ENCODE results near the gene RIT2. TPM values are rescaled to one million over a fixed set of nuclear protein-coding genes. Genes with fewer than 3 reads are reported as not detected.

Gene RIT2
- not detected for total RNA-seq
- polyA plus RNA-seq = not detected

DNA sequence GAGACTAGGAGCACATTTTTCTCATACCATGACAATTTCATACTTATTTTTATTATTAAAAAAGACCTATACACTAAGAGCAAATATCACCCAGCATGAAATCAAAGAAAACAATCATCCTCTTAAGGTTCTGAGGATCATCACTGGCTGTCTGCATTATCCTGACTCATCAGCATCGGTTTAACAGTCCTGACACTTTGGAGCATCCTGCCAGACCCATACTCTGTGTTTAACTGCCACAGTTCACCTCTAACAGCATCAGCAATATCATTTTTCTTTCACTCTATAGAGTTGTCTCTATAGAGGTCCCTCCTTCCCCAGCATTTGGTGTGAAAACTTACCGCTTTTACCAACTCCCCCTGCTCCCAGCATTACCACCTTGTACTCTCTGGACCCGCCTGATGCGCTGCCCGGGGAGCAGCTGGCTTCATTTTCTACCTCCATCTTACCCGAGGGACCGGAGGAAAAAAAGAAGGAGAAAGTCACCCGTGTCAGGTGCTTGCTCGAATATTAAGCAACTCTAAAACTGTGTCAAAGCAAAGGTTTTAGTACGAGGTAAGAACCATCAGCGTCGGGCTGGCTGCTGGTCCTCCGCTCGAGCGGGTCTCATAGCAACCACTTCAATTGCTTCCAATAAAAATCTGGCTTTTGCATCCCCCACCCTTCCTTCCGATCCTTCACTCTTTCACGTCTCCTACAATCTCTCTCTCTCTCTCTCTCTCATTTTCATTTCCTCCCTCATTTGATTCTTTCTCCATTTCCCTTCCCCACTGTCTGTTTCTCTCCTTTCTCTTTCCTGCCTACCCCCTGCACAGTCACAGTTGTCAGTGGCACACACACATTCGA, at the start of gene RIT2:
RIT2 (minus strand) TSS at position 610 of the 846 bp plus-strand sequence.
- ATAC-seq (ENCODE audit: low read depth in 2 of 2) (no peak), DNase-seq (no peak)
- no peaks in the 10 kb centered on the region for H3K27me3 ChIP-seq (ENCODE audit: control insufficient read depth, insufficient read depth, low read length)
- H3K27ac ChIP-seq (ENCODE audit: insufficient read depth, low read length, poor library complexity, severe bottlenecking) = no peak within 1 kb of the TSS
- no peak within 1 kb of the TSS for H3K4me3 ChIP-seq (ENCODE audit: low read depth, low read length)
- H3K9me3 ChIP-seq (ENCODE audit: control insufficient read depth in 2 of 2, low read length in 2 of 2) = no peaks in the 10 kb centered on the region
- no peaks in the 10 kb centered on the region for H3K36me3 ChIP-seq (ENCODE audit: control insufficient read depth, insufficient read depth, low read length)
- peaks cover 0 to 17% (median 3%) of the 10 kb centered on the region in 7 donors for H3K9me3 Mint-ChIP-seq
- H3K4me3 Mint-ChIP-seq = no peak within 1 kb of the TSS
- no peak within 1 kb of the TSS for H3K27ac Mint-ChIP-seq
- no peaks in the 10 kb centered on the region for H3K27me3 Mint-ChIP-seq
- no peaks in the 10 kb centered on the region for H3K36me3 Mint-ChIP-seq
- no peaks in the 10 kb centered on the region for H3K4me1 ChIP-seq (ENCODE audit: control insufficient read depth, insufficient read depth, low read length, poor library complexity, severe bottlenecking)
- H3K4me1 Mint-ChIP-seq = no peaks in the 10 kb centered on the region

DNA sequence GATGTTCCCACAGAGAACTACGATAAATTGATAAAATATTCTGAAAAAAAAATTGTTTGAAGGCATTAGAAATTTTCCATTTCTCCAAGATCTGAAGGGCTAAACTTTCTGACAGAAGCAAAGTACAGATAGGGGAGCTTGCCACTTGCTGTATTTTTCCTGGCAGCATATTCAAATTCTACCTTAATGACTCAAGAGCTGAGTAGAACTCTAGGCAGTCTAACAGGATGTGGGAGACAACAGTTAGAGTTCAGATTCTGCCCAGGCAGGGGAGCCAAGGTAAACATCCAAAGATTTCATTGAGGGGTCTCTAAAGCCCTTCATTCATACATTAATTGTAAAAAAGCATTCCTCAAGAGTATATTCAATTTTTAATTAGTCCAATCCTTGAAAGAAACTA, 46.0 kb upstream of the RIT2 start:
- no peak for DNase-seq
- H3K27me3 ChIP-seq (ENCODE audit: control insufficient read depth, insufficient read depth, low read length) = no peaks in the 10 kb centered on the region
- H3K36me3 Mint-ChIP-seq = no peaks in the 10 kb centered on the region
- H3K9me3 Mint-ChIP-seq = peaks cover 0 to 22% (median 7%) of the 10 kb centered on the region in 7 donors
- no peak for ATAC-seq (ENCODE audit: low read depth in 2 of 2)
- peaks cover 4% of the 10 kb centered on the region for H3K27me3 Mint-ChIP-seq
- no peak overlapping the region for H3K27ac ChIP-seq (ENCODE audit: insufficient read depth, low read length, poor library complexity, severe bottlenecking)
- no peaks in the 10 kb centered on the region for H3K4me1 ChIP-seq (ENCODE audit: control insufficient read depth, insufficient read depth, low read length, poor library complexity, severe bottlenecking)
- no peaks in the 10 kb centered on the region for H3K36me3 ChIP-seq (ENCODE audit: control insufficient read depth, insufficient read depth, low read length)
- peaks cover 0 to 6% of the 10 kb centered on the region in 2 experiments for H3K9me3 ChIP-seq (ENCODE audit: control insufficient read depth in 2 of 2, low read length in 2 of 2)
- H3K4me3 Mint-ChIP-seq = no peak overlapping the region
- H3K4me3 ChIP-seq (ENCODE audit: low read depth, low read length) = no peak overlapping the region
- no peak overlapping the region for H3K27ac Mint-ChIP-seq
- H3K4me1 Mint-ChIP-seq = no peaks in the 10 kb centered on the region

DNA sequence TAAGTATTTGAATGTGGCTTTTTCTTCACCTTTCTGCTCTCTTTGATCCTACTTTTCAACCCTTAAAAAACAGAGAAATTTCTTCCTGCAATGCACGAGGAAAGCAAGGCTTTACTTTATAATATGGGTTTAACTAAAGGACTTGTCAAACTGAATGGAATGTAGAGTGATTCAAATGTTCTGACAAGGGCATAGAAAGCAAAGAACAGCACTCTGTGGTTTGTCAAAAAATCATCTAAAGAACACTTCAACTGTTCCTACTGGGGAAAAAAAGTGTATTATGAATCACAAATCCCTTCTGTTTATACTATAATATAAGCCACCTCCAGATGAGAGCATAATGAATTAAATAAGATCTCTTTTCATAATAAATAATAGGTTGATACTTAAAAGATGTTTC, 45.0 kb upstream of the RIT2 start:
- H3K36me3 ChIP-seq (ENCODE audit: control insufficient read depth, insufficient read depth, low read length) = no peaks in the 10 kb centered on the region
- no peaks in the 10 kb centered on the region for H3K4me1 Mint-ChIP-seq
- no peaks in the 10 kb centered on the region for H3K27me3 ChIP-seq (ENCODE audit: control insufficient read depth, insufficient read depth, low read length)
- peaks cover 0 to 6% of the 10 kb centered on the region in 2 experiments for H3K9me3 ChIP-seq (ENCODE audit: control insufficient read depth in 2 of 2, low read length in 2 of 2)
- peaks cover 0 to 13% (median 4%) of the 10 kb centered on the region in 7 donors for H3K9me3 Mint-ChIP-seq
- H3K4me3 ChIP-seq (ENCODE audit: low read depth, low read length) = no peak overlapping the region
- no peak overlapping the region for H3K4me3 Mint-ChIP-seq
- no peak overlapping the region for H3K27ac ChIP-seq (ENCODE audit: insufficient read depth, low read length, poor library complexity, severe bottlenecking)
- DNase-seq = no peak
- no peaks in the 10 kb centered on the region for H3K36me3 Mint-ChIP-seq
- H3K4me1 ChIP-seq (ENCODE audit: control insufficient read depth, insufficient read depth, low read length, poor library complexity, severe bottlenecking) = no peaks in the 10 kb centered on the region
- no peak overlapping the region for H3K27ac Mint-ChIP-seq
- ATAC-seq (ENCODE audit: low read depth in 2 of 2) = no peak
- peaks cover 4% of the 10 kb centered on the region for H3K27me3 Mint-ChIP-seq

DNA sequence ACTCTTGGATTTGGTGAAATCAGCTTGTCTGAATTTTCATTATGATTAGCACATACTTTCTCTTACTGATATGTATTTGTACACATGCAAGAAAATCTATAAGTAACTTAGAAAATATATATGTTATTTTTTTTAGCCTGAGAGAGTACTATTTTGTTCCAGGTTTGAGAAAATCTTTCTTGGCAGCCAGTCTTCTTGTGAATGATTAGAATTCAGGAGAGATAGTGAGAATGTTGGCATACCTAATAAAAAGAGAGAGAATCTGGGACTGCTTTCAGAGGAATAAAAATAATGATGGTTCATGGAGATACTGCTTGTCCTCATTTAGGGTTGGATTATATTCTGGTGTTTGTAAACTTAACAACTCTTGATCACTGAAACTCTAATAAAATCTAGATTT, 44.4 kb upstream of the RIT2 start:
- peaks cover 0 to 6% of the 10 kb centered on the region in 2 experiments for H3K9me3 ChIP-seq (ENCODE audit: control insufficient read depth in 2 of 2, low read length in 2 of 2)
- no peaks in the 10 kb centered on the region for H3K4me1 ChIP-seq (ENCODE audit: control insufficient read depth, insufficient read depth, low read length, poor library complexity, severe bottlenecking)
- ATAC-seq (ENCODE audit: low read depth in 2 of 2) (no peak), DNase-seq (no peak)
- no peaks in the 10 kb centered on the region for H3K36me3 ChIP-seq (ENCODE audit: control insufficient read depth, insufficient read depth, low read length)
- no peak overlapping the region for H3K4me3 Mint-ChIP-seq
- peaks cover 0 to 16% (median 4%) of the 10 kb centered on the region in 7 donors for H3K9me3 Mint-ChIP-seq
- H3K4me1 Mint-ChIP-seq = no peaks in the 10 kb centered on the region
- H3K4me3 ChIP-seq (ENCODE audit: low read depth, low read length) = no peak overlapping the region
- no peaks in the 10 kb centered on the region for H3K36me3 Mint-ChIP-seq
- H3K27ac Mint-ChIP-seq = no peak overlapping the region
- peaks cover 4% of the 10 kb centered on the region for H3K27me3 Mint-ChIP-seq
- H3K27me3 ChIP-seq (ENCODE audit: control insufficient read depth, insufficient read depth, low read length) = no peaks in the 10 kb centered on the region
- H3K27ac ChIP-seq (ENCODE audit: insufficient read depth, low read length, poor library complexity, severe bottlenecking) = no peak overlapping the region

DNA sequence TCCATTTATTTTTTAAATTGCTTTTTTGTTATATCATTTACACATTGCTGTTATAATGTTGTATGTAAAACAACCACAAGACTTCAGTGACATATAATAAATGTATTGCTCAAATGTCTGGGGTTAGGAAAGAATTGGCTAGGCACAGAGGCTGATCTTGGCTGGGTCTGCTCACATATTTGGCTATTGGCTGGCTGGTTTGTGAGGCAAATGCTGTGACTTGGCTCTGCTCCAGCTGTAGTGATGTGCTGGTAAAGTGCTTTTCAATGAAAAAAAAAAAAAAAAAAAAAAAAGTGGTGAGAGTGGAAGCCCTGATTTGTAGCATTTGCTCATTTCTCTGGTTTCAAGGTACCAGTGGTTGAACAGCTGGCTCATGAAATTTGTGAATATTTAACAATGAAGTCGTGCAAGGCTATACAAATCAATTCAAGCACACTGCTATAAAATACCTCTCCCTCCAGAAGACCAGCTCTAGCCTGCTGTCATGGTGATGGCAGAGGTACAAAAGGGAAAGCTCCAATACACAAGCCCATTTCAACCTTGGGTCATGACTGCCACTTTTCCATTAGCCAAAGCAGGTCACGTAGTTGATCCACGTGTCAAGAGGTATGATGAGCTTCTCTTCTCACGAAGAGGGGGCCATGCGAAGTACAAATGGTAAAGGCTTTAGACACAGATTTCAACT, 43.7 kb upstream of the RIT2 start:
- H3K27ac ChIP-seq (ENCODE audit: insufficient read depth, low read length, poor library complexity, severe bottlenecking) = no peak overlapping the region
- no peak overlapping the region for H3K4me3 Mint-ChIP-seq
- ATAC-seq (ENCODE audit: low read depth in 2 of 2) (no peak), DNase-seq (no peak)
- H3K9me3 ChIP-seq (ENCODE audit: control insufficient read depth in 2 of 2, low read length in 2 of 2) = peaks cover 0 to 6% of the 10 kb centered on the region in 2 experiments
- peaks cover 4% of the 10 kb centered on the region for H3K27me3 Mint-ChIP-seq
- H3K36me3 Mint-ChIP-seq = no peaks in the 10 kb centered on the region
- H3K36me3 ChIP-seq (ENCODE audit: control insufficient read depth, insufficient read depth, low read length) = no peaks in the 10 kb centered on the region
- peaks cover 0 to 16% (median 4%) of the 10 kb centered on the region in 7 donors for H3K9me3 Mint-ChIP-seq
- H3K4me1 Mint-ChIP-seq = no peaks in the 10 kb centered on the region
- H3K4me1 ChIP-seq (ENCODE audit: control insufficient read depth, insufficient read depth, low read length, poor library complexity, severe bottlenecking) = no peaks in the 10 kb centered on the region
- no peak overlapping the region for H3K4me3 ChIP-seq (ENCODE audit: low read depth, low read length)
- H3K27me3 ChIP-seq (ENCODE audit: control insufficient read depth, insufficient read depth, low read length) = no peaks in the 10 kb centered on the region
- no peak overlapping the region for H3K27ac Mint-ChIP-seq

DNA sequence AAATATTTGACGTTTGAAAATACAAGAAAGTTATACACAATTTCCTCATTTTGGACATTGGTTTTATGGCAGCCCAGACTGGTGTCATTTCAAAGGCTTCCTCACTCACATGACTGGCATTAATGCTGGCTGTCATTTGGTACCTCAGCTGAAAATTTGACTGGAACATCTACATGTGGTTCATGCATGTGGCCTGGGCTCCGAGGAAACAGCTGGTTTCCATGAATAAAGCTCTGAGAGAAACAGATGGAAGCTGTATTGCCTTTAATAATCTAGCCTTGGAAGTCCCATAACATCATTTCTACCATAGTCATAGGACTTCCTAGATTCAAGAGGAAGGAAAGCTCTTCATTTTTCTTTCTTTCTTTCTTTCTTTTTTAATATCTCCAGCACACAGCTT, 42.9 kb upstream of the RIT2 start:
- Mint-ChIP-seq H3K36me3 (no peaks in the 10 kb centered on the region), H3K9me3 (peaks cover 0 to 13% (median 2%) of the 10 kb centered on the region in 7 donors), H3K4me1 (no peaks in the 10 kb centered on the region), H3K27ac (no peak overlapping the region), H3K27me3 (peaks cover 4% of the 10 kb centered on the region), H3K4me3 (no peak overlapping the region)
- Histone ChIP-seq H3K9me3 (ENCODE audit: control insufficient read depth in 2 of 2, low read length in 2 of 2) (peaks cover 0 to 6% of the 10 kb centered on the region in 2 experiments), H3K36me3 (ENCODE audit: control insufficient read depth, insufficient read depth, low read length) (no peaks in the 10 kb centered on the region), H3K27ac (ENCODE audit: insufficient read depth, low read length, poor library complexity, severe bottlenecking) (no peak overlapping the region), H3K27me3 (ENCODE audit: control insufficient read depth, insufficient read depth, low read length) (no peaks in the 10 kb centered on the region), H3K4me1 (ENCODE audit: control insufficient read depth, insufficient read depth, low read length, poor library complexity, severe bottlenecking) (no peaks in the 10 kb centered on the region), H3K4me3 (ENCODE audit: low read depth, low read length) (no peak overlapping the region)
- no peak for DNase-seq
- no peak for ATAC-seq (ENCODE audit: low read depth in 2 of 2)

DNA sequence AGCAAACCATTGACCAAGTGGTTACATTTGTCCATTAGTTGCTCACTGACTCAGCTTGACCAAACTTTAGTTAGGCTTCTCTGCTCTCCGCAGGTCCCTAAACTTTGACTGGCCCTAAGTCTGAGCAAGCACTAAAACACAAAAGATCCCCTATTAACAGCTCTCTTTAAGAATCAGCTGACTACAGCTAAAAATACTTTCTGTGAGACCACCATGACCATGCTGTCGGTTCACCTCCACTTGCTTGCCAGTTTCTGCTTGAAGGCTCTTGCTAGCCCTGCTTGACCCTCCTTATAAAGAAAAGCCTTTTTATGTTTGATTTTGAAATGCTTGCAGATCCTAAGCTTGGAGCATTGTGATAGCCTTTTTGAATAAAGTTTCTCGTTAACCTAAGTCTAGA, 40.4 kb upstream of the RIT2 start:
- Mint-ChIP-seq H3K4me3 (no peak overlapping the region), H3K27me3 (peaks cover 4% of the 10 kb centered on the region), H3K36me3 (no peaks in the 10 kb centered on the region), H3K27ac (no peak overlapping the region), H3K4me1 (no peaks in the 10 kb centered on the region), H3K9me3 (peaks cover 1 to 9% (median 5%) of the 10 kb centered on the region in 7 donors)
- ATAC-seq (ENCODE audit: low read depth in 2 of 2) (no peak), DNase-seq (no peak)
- H3K4me1 ChIP-seq (ENCODE audit: control insufficient read depth, insufficient read depth, low read length, poor library complexity, severe bottlenecking) = no peaks in the 10 kb centered on the region
- H3K9me3 ChIP-seq (ENCODE audit: control insufficient read depth in 2 of 2, low read length in 2 of 2) = peaks cover 0 to 6% of the 10 kb centered on the region in 2 experiments
- H3K27me3 ChIP-seq (ENCODE audit: control insufficient read depth, insufficient read depth, low read length) = no peaks in the 10 kb centered on the region
- no peak overlapping the region for H3K27ac ChIP-seq (ENCODE audit: insufficient read depth, low read length, poor library complexity, severe bottlenecking)
- H3K4me3 ChIP-seq (ENCODE audit: low read depth, low read length) = no peak overlapping the region
- H3K36me3 ChIP-seq (ENCODE audit: control insufficient read depth, insufficient read depth, low read length) = no peaks in the 10 kb centered on the region
